ENCODE measurements around the gene PTPRQ. TPM values are rescaled to one million over a fixed set of nuclear protein-coding genes. Genes with fewer than 3 reads are reported as not detected.

The PTPRQ gene, protein sequence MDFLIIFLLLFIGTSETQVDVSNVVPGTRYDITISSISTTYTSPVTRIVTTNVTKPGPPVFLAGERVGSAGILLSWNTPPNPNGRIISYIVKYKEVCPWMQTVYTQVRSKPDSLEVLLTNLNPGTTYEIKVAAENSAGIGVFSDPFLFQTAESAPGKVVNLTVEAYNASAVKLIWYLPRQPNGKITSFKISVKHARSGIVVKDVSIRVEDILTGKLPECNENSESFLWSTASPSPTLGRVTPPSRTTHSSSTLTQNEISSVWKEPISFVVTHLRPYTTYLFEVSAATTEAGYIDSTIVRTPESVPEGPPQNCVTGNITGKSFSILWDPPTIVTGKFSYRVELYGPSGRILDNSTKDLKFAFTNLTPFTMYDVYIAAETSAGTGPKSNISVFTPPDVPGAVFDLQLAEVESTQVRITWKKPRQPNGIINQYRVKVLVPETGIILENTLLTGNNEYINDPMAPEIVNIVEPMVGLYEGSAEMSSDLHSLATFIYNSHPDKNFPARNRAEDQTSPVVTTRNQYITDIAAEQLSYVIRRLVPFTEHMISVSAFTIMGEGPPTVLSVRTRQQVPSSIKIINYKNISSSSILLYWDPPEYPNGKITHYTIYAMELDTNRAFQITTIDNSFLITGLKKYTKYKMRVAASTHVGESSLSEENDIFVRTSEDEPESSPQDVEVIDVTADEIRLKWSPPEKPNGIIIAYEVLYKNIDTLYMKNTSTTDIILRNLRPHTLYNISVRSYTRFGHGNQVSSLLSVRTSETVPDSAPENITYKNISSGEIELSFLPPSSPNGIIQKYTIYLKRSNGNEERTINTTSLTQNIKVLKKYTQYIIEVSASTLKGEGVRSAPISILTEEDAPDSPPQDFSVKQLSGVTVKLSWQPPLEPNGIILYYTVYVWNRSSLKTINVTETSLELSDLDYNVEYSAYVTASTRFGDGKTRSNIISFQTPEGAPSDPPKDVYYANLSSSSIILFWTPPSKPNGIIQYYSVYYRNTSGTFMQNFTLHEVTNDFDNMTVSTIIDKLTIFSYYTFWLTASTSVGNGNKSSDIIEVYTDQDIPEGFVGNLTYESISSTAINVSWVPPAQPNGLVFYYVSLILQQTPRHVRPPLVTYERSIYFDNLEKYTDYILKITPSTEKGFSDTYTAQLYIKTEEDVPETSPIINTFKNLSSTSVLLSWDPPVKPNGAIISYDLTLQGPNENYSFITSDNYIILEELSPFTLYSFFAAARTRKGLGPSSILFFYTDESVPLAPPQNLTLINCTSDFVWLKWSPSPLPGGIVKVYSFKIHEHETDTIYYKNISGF (N-terminal part only)
- not detected for total RNA-seq

DNA sequence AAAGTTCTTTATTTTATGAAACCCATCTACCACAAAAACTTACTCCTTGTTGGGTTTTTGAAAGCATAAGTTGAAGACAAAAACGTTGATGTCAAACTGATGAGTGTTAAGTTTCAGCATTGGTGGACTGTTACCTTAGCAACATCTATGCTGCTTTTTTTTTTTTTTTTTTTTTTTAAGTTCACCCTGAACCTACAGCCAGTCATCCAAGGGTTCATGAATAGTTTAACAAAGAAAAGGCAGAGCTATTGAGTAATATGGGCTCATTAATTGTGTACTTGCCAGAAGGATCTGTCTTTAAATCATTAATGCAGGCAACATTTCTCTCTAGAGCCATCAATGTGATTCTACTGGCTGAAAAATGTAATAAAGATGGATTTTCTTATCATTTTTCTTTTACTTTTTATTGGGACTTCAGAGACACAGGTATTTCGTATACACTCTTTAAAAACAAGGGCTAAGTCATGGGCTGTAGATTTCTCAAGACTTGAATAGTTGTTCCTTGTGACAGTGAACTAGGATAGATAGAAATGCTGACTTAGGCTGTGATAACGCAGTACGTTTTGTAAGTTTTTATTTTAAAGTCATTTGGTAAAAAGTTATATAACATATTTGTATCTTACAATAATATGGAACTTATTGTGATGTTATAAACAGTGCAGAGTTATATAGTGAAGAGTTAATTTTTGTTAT, at the start of gene PTPRQ:
PTPRQ (plus strand) TSS at position 262 of the 693 bp plus-strand sequence; CDS start at position 373, 111 bp downstream.
- H3K4me3 Mint-ChIP-seq: no peak within 1 kb of the TSS
- H3K27me3 Mint-ChIP-seq (ENCODE audit: low read depth): no peaks in the 10 kb centered on the region
- H3K36me3 Mint-ChIP-seq (ENCODE audit: insufficient read depth): no peaks in the 10 kb centered on the region
- no peaks in the 10 kb centered on the region for H3K9me3 Mint-ChIP-seq
- no peak for ATAC-seq
- no peak for DNase-seq
- no peaks in the 10 kb centered on the region for H3K4me1 Mint-ChIP-seq (ENCODE audit: low read depth)

DNA sequence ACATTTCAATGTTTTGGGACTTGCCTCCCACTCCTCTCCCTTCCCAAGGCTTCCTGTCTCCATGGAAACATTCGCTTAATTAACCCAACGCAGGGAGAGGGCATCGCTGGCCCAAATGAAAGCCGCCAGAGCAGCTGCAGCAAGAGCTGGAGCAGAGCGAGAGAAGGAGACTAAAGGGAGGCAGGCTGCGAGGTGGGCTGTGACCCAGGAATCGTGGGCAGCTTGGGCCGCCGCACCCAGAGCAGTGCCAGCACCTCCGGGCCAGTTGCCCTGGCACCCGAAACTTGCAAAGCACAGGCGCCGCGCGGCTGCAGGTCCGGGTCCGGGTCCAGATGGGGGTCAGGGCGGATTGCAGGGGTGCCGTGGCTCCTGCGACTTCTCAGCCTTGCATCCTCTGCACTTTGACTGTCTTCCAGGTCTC, 43.5 kb upstream of the PTPRQ start:
- H3K36me3 Mint-ChIP-seq (ENCODE audit: insufficient read depth): no peaks in the 10 kb centered on the region
- ATAC-seq (no peak), DNase-seq (no peak)
- H3K4me3 Mint-ChIP-seq: no peak overlapping the region
- peaks cover 2% of the 10 kb centered on the region for H3K27me3 Mint-ChIP-seq (ENCODE audit: low read depth)
- no peaks in the 10 kb centered on the region for H3K9me3 Mint-ChIP-seq
- no peaks in the 10 kb centered on the region for H3K4me1 Mint-ChIP-seq (ENCODE audit: low read depth)

DNA sequence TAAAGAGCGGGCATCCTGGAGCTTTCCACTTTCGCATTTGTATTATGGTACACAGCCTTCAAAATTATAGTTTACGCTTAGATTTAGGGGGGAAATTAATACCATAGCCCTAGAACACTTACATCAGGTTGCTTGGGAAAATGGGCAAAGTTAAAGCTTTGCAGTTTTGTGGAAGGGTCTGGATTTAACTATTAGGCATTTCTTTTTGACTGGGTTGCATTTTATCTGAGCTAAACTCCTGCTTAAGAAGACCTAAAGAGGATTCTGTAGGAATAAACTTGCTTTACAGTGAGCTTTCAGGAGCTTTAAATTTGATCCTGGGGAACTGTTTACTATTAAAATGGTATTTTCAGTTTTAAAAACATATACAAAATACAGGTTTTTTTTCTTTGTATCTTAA, 42.8 kb upstream of the PTPRQ start:
- H3K27me3 Mint-ChIP-seq (ENCODE audit: low read depth): peaks cover 2% of the 10 kb centered on the region
- DNase-seq: no peak
- no peak overlapping the region for H3K4me3 Mint-ChIP-seq
- ATAC-seq: no peak
- no peaks in the 10 kb centered on the region for H3K9me3 Mint-ChIP-seq
- H3K36me3 Mint-ChIP-seq (ENCODE audit: insufficient read depth): no peaks in the 10 kb centered on the region
- no peaks in the 10 kb centered on the region for H3K4me1 Mint-ChIP-seq (ENCODE audit: low read depth)

DNA sequence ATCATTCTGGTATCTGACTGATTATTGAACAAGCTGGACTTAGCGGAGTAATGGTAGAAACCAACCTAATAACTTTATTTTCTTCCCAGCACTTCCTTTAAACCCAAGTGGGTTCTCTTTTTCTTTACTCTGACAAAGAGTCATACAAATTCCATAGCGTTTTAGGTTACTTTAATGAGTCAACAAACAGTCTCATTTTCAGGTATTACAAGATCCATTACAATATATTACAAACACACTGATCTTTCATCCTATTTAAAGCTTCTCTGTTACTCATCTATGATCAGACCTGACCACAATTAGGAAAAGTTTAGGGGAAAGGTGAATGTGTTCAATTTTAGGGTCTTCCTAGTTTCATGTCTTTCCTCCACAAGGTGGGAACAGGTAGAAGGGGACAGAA, 39.4 kb upstream of the PTPRQ start:
- Mint-ChIP-seq H3K4me3 (no peak overlapping the region), H3K9me3 (no peaks in the 10 kb centered on the region), H3K36me3 (ENCODE audit: insufficient read depth) (no peaks in the 10 kb centered on the region), H3K4me1 (ENCODE audit: low read depth) (no peaks in the 10 kb centered on the region), H3K27me3 (ENCODE audit: low read depth) (peaks cover 2% of the 10 kb centered on the region)
- no peak for DNase-seq
- ATAC-seq: no peak

DNA sequence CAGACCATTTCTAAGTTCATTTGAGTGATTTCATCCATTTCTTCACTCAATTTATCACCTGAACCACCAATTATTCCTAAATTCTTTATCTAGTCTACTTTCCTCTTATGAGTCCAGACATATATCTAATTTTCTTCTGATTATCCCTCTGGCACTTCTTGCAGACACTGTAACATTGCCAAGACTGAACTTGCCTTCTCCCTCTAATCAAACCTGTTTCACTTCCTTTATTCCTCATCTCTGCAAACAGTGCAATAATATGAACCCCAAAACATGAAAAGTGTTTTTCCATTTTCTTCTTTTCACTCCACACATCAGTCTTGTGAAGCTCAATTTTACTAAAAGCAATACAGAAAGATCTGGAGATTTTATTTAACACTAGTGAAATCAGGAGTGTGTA, 37.8 kb upstream of the PTPRQ start:
- H3K9me3 Mint-ChIP-seq: no peaks in the 10 kb centered on the region

DNA sequence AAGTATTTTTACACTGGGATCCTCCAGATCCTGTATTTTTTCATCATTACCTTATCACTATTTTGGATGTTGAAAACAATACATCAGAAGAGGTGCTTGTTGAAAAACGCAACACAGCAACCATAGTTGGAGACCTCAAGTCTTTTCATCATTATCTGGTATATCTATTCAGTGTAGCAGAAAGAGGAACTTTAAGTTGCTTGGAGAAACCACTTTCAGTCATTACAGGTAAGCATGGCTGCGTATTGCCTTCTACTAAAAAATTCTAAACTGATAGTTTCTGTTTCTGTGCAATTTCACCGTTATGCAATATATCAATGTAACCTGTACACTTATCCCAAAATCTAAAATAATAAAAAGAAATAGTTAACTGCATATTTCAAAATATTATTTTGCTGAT, 32.2 kb upstream of the PTPRQ start:
- no peaks in the 10 kb centered on the region for H3K36me3 Mint-ChIP-seq (ENCODE audit: insufficient read depth)
- H3K9me3 Mint-ChIP-seq: no peaks in the 10 kb centered on the region
- DNase-seq (no peak), ATAC-seq (no peak)
- no peaks in the 10 kb centered on the region for H3K27me3 Mint-ChIP-seq (ENCODE audit: low read depth)
- no peaks in the 10 kb centered on the region for H3K4me1 Mint-ChIP-seq (ENCODE audit: low read depth)
- no peak overlapping the region for H3K4me3 Mint-ChIP-seq

More for the DNA sequence above, 37.8 kb upstream of the PTPRQ start:
- ATAC-seq: no peak
- Mint-ChIP-seq H3K4me1 (ENCODE audit: low read depth) (no peaks in the 10 kb centered on the region), H3K36me3 (ENCODE audit: insufficient read depth) (no peaks in the 10 kb centered on the region), H3K27me3 (ENCODE audit: low read depth) (no peaks in the 10 kb centered on the region), H3K4me3 (no peak overlapping the region)
- no peak for DNase-seq

DNA sequence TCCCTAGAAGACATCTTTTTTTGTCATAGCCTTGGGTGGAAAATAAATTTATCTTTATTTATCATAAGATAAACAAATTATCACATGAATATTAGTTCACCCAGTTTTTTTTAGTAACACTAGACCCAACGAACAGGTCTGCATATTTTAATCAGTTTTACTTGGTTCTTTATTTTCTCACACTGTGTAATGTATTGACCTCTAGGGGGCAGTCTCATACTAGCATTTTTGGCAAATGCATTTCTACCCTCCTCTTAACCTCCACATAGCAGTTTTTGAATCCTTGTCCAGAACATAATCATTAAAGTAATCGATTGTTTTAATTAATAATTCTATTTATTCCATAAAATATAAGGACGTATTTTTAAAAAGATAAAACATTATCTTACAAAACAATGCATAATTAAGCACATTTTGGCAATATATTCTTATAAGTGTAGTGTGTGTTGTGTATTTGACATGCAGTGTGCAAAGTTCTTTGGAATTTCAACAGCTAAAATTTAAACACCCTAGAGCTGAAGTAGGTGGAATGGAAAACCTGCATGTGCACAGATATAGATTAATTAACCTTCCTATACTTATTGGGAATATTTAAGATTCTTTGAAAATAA, 31.6 kb upstream of the PTPRQ start:
- ATAC-seq: no peak

DNA sequence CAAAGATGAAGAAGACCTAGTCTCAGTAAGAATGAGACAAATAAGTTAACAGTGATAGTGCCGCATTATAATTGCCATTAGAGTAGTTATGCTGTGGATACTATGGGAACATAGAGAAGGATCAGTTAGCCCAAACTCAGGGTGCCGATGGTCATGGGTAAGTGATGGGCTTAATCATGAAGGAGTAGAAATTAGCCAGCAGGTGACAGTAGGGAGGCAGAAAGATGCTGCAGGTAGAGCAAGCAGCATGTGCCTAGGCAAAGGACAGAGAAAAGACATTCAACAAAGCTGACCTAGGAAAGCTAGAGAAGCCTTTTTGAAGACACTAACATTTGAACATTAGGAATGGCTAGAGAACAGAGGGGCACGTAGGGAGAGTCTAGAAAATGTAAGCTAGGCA, 30.6 kb upstream of the PTPRQ start:
- H3K27me3 Mint-ChIP-seq (ENCODE audit: low read depth): no peaks in the 10 kb centered on the region
- no peak for ATAC-seq

More for the DNA sequence above, 31.6 kb upstream of the PTPRQ start:
- Mint-ChIP-seq H3K4me1 (ENCODE audit: low read depth) (no peaks in the 10 kb centered on the region), H3K9me3 (no peaks in the 10 kb centered on the region), H3K4me3 (no peak overlapping the region), H3K27me3 (ENCODE audit: low read depth) (no peaks in the 10 kb centered on the region), H3K36me3 (ENCODE audit: insufficient read depth) (no peaks in the 10 kb centered on the region)
- DNase-seq: no peak

DNA sequence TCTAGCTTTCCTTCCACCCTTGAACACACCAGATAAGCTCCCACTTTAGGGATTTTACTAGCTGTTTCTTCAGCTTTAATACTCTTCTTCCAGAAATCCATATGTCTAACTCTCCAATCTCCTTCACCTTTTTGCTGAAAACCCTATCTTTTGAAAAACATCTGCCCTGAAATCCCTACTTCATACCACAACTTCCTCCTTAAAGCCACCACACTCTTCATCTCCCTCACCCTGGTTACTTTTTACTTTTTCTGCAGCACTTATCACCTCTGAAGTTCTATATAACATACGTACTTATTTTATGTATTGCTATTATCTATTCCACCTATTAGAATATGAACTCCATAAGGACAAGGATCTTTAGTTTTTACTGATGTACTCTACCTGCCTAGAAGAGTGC, 28.6 kb upstream of the PTPRQ start:
- Mint-ChIP-seq H3K4me1 (ENCODE audit: low read depth) (no peaks in the 10 kb centered on the region), H3K36me3 (ENCODE audit: insufficient read depth) (no peaks in the 10 kb centered on the region), H3K27me3 (ENCODE audit: low read depth) (no peaks in the 10 kb centered on the region), H3K4me3 (no peak overlapping the region), H3K9me3 (no peaks in the 10 kb centered on the region)
- DNase-seq (no peak), ATAC-seq (no peak)

More for the DNA sequence above, 30.6 kb upstream of the PTPRQ start:
- H3K36me3 Mint-ChIP-seq (ENCODE audit: insufficient read depth): no peaks in the 10 kb centered on the region
- no peaks in the 10 kb centered on the region for H3K9me3 Mint-ChIP-seq
- no peak overlapping the region for H3K4me3 Mint-ChIP-seq
- no peak for DNase-seq
- no peaks in the 10 kb centered on the region for H3K4me1 Mint-ChIP-seq (ENCODE audit: low read depth)

DNA sequence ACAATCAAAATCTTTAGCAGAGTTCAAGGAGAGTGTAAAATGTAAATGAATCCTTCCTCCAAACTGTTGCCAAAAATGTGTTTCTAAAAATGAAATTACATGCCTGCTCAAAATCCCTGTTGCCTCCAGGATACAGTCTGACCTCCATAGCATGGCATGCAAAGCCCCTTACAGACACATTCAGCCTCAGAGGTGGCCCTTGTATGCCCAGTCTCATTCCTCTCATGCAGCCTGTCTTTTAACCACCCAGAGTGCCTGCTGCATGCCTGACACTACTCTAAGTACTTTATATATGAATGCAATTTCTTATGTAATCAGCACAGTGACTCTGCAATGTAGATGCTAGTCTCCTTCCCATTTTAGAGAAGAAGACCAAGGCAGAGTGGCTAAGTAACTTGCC, 24.4 kb upstream of the PTPRQ start:
- H3K27me3 Mint-ChIP-seq (ENCODE audit: low read depth): no peaks in the 10 kb centered on the region
- no peaks in the 10 kb centered on the region for H3K4me1 Mint-ChIP-seq (ENCODE audit: low read depth)
- H3K9me3 Mint-ChIP-seq: no peaks in the 10 kb centered on the region
- H3K4me3 Mint-ChIP-seq: no peak overlapping the region
- no peak for ATAC-seq
- no peak for DNase-seq
- no peaks in the 10 kb centered on the region for H3K36me3 Mint-ChIP-seq (ENCODE audit: insufficient read depth)

DNA sequence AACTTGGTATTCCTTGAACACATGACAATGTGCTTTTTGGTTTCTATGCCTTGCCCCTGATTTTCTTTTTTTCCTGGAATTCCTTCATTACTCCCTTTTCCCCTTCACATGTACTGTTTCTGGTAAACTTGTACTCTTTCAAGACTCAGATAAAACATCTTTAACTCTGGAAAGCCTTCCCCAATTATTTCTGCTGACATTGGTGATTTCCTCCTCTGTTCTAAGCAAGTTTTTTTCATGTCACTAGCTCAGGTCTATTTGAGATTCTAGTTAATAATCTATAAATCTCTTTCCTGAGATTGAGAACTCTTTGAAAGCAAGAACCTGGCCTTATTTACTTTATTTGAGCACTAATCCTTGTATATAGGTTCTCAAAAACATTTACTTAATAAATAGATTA, 24.0 kb upstream of the PTPRQ start:
- no peak overlapping the region for H3K4me3 Mint-ChIP-seq
- H3K9me3 Mint-ChIP-seq: no peaks in the 10 kb centered on the region
- H3K4me1 Mint-ChIP-seq (ENCODE audit: low read depth): no peaks in the 10 kb centered on the region
- DNase-seq (no peak), ATAC-seq (no peak)
- no peaks in the 10 kb centered on the region for H3K36me3 Mint-ChIP-seq (ENCODE audit: insufficient read depth)
- H3K27me3 Mint-ChIP-seq (ENCODE audit: low read depth): no peaks in the 10 kb centered on the region

DNA sequence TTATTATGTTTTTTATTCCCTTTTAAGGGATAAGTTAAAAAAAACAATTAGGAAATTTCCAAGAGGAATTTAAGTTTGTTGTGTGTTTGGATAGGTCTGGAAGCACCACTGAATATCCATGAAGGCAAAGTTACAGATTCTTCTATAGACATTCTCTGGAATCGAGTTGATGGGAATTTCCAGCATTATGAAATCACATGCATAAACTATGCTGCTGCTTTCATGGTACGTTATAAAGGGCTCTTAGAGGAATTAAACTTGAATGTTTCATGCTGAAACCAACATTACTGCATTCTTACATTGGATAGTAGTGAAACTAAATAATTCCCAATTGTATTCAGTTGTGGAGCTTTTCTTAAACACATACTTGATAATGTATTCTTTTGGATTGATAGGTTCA, 21.5 kb upstream of the PTPRQ start:
- H3K9me3 Mint-ChIP-seq: no peaks in the 10 kb centered on the region
- ATAC-seq (no peak), DNase-seq (no peak)
- no peaks in the 10 kb centered on the region for H3K27me3 Mint-ChIP-seq (ENCODE audit: low read depth)
- no peaks in the 10 kb centered on the region for H3K36me3 Mint-ChIP-seq (ENCODE audit: insufficient read depth)
- H3K4me3 Mint-ChIP-seq: no peak overlapping the region
- H3K4me1 Mint-ChIP-seq (ENCODE audit: low read depth): no peaks in the 10 kb centered on the region

DNA sequence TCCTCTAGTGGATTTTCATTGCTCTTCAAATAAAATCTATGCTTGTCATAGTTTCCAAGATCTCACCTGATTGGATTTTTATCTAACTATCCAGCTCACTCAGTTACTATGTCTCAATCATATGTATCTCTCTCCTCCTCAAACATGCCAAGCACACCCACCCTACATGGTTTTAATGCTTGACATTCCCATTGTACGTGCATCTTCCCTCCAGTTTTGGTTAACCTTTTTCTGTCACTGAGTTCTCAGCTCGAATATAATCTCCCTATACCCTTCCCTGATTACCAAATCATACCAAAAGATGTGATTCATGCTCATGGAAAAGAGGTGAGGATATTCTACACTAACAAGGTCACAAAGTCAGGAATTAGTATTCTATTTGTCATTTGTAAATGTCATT, 12.0 kb upstream of the PTPRQ start:
- Mint-ChIP-seq H3K4me3 (no peak overlapping the region), H3K4me1 (ENCODE audit: low read depth) (no peaks in the 10 kb centered on the region), H3K36me3 (ENCODE audit: insufficient read depth) (no peaks in the 10 kb centered on the region), H3K9me3 (peaks cover 4% of the 10 kb centered on the region), H3K27me3 (ENCODE audit: low read depth) (no peaks in the 10 kb centered on the region)
- ATAC-seq: no peak
- DNase-seq: no peak

Measured in activated T-cell treated with anti-CD3 and anti-CD28 coated beads, Interleukin-2, amount 50 U/mL, for 4 hours (primary cell).